DOHH2 (cell line): ENCODE data around the gene TRMT10C.

ENCODE experiments used
- H3F3A ChIP-seq: fragments of 200-600 bp; sonication (generic), shearing (Covaris generic); 2 replicates; pipeline ENCODE4 v1.6.0; 2016; ENCODE audit warnings: antibody characterized with exemption, mild to moderate bottlenecking; ENCODE audit not compliant: control insufficient read depth, insufficient read depth
- H3K27ac ChIP-seq: fragments of 200-600 bp; sonication (generic); 2 replicates; pipeline ENCODE4 v1.5.1; 2014; ENCODE audit warnings: low read depth, mild to moderate bottlenecking, low read length, moderate library complexity
- H3K27me3 ChIP-seq: fragments of 200-600 bp; sonication (generic); 2 replicates; pipeline ENCODE4 v1.6.1; 2014; ENCODE audit warnings: mild to moderate bottlenecking, low read length, mixed read lengths; ENCODE audit not compliant: control insufficient read depth
- H3K36me3 ChIP-seq: fragments of 200-600 bp; sonication (generic); 2 replicates; pipeline ENCODE4 v1.6.1; 2014; ENCODE audit warnings: mild to moderate bottlenecking, low read length, moderate library complexity, mixed read lengths; ENCODE audit not compliant: control insufficient read depth
- H3K4me1 ChIP-seq: fragments of 200-600 bp; sonication (generic); 2 replicates; pipeline ENCODE4 v1.6.1; 2014; ENCODE audit warnings: mild to moderate bottlenecking, low read length, mixed read lengths; ENCODE audit not compliant: control insufficient read depth
- H3K4me2 ChIP-seq: fragments of 200-600 bp; sonication (generic); 2 replicates; pipeline ENCODE4 v1.6.0; 2014; ENCODE audit warnings: mild to moderate bottlenecking, low read length, moderate library complexity
- H3K4me3 ChIP-seq: fragments of 200-600 bp; sonication (generic); 2 replicates; pipeline ENCODE4 v1.5.1; 2014; ENCODE audit warnings: mild to moderate bottlenecking, low read length, mixed read lengths
- H3K79me2 ChIP-seq: fragments of 200-600 bp; sonication (generic); 2 replicates; pipeline ENCODE4 v1.6.1; 2014; ENCODE audit warnings: mild to moderate bottlenecking, low read length, mixed read lengths; ENCODE audit not compliant: control insufficient read depth
- H3K9me2 ChIP-seq: fragments of 200-600 bp; sonication (generic); replicated peaks from 2 replicates; pipeline ENCODE4 v1.6.1; 2014; ENCODE audit warnings: mild to moderate bottlenecking, low read length, mixed read lengths; ENCODE audit not compliant: control insufficient read depth
- H3K9me3 ChIP-seq: fragments of 200-600 bp; sonication (generic); 2 replicates; pipeline ENCODE4 v1.6.1; 2014; ENCODE audit warnings: antibody characterized with exemption, low read length, mixed read lengths; ENCODE audit not compliant: control insufficient read depth, insufficient read depth
- H4K20me1 ChIP-seq: fragments of 200-600 bp; sonication (generic); 2 replicates; pipeline ENCODE4 v1.6.0; 2014; ENCODE audit warnings: low read depth, mild to moderate bottlenecking, antibody characterized with exemption, low read length, moderate library complexity; ENCODE audit not compliant: control insufficient read depth, insufficient read depth
- EZH2phosphoT487 ChIP-seq: fragments of 200-600 bp; sonication (generic); IDR thresholded peaks from 2 replicates; pipeline ENCODE4 v1.6.1; 2017; ENCODE audit warnings: borderline replicate concordance, mild to moderate bottlenecking, antibody characterized with exemption, low read length, moderate library complexity, mixed read lengths
- TF ChIP-seq, protein P1 (sequence below): fragments of 200-600 bp; sonication (generic); IDR thresholded peaks from one replicate; pipeline ENCODE4 v1.5.1; 2014; ENCODE audit warnings: antibody characterized with exemption, mild to moderate bottlenecking, low read depth, low read length; ENCODE audit not compliant: poor library complexity, severe bottlenecking

The TRMT10C gene

DNA sequence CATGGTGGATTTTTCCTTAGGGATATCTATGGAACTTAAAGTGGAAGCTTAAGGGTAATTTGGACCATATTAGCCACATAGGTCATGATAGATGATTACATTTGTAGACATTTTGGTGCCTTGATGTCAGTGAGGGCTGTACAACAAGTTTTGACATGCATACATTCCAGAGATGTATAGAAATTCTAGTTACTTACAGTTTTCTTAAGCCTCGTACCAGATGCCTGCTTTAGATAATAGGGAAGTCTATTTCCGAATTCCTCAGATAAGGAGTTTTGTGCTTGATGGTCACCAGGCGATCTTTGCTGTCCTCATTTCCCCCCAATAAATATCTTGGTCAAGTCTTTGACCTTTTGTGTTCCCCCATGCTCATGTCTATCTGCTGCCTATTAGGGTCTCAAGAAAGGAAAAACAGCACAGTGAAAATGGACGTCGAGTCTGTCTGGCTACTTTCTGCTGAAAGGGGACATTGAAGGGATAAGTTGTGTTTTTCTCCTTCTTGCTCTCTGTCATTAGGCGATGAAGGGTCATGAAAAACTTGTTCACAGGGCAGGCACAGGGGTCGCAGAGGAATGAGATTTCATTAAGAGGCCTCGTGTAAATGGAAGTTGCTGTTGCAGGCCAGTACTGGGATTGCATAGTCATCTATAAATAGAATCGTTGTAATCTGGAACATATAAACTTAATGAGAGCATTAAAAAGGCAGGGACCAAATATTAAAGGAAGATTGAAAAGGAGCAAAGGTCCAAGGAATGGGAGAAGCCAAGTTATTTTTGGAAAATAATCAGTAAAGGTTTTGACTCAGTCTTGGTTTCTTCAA is 28.7 kb upstream of the TRMT10C start:
- no peaks in the 10 kb centered on the region for H3K9me2 ChIP-seq
- H3K4me3 ChIP-seq: no peak overlapping the region
- H3F3A ChIP-seq: no peaks in the 10 kb centered on the region
- TF ChIP-seq EZH2phosphoT487: no peak
- TF ChIP-seq, protein P1, sequence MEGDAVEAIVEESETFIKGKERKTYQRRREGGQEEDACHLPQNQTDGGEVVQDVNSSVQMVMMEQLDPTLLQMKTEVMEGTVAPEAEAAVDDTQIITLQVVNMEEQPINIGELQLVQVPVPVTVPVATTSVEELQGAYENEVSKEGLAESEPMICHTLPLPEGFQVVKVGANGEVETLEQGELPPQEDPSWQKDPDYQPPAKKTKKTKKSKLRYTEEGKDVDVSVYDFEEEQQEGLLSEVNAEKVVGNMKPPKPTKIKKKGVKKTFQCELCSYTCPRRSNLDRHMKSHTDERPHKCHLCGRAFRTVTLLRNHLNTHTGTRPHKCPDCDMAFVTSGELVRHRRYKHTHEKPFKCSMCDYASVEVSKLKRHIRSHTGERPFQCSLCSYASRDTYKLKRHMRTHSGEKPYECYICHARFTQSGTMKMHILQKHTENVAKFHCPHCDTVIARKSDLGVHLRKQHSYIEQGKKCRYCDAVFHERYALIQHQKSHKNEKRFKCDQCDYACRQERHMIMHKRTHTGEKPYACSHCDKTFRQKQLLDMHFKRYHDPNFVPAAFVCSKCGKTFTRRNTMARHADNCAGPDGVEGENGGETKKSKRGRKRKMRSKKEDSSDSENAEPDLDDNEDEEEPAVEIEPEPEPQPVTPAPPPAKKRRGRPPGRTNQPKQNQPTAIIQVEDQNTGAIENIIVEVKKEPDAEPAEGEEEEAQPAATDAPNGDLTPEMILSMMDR: no peak
- H4K20me1 ChIP-seq: no peaks in the 10 kb centered on the region
- peaks cover 9% of the 10 kb centered on the region; the same call in 1 of the 2 replicates for H3K9me3 ChIP-seq
- H3K4me1 ChIP-seq: 0 out of 2 replicates have a peak, but pooled peaks cover 3% of the 10 kb centered on the region
- H3K79me2 ChIP-seq: no peaks in the 10 kb centered on the region
- no peak overlapping the region for H3K27ac ChIP-seq
- no peaks in the 10 kb centered on the region for H3K27me3 ChIP-seq
- no peak overlapping the region for H3K4me2 ChIP-seq
- no peaks in the 10 kb centered on the region for H3K36me3 ChIP-seq

DNA sequence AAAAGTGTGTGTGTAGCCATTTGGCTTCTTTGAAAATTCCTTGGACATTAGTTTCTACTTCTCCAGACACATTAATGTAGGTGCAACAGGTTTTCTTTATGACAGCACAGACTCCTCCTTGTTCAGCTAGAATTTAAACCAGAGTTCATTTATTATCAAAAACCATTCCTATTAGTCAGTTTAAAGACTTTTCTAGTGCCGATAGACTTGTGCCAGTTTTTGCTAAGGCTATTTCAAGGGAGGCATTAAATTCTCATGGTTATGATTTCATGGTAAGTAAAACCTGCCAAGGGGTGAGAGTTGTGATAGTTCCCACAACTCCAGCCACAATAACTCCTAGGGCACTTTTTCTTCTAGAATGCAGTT is 28.1 kb upstream of the TRMT10C start:
- Histone ChIP-seq H3K4me2 (no peak overlapping the region), H3K9me3 (peaks cover 9% of the 10 kb centered on the region; the same call in 1 of the 2 replicates), H3K79me2 (no peaks in the 10 kb centered on the region), H3K4me3 (no peak overlapping the region), H3F3A (no peaks in the 10 kb centered on the region), H3K9me2 (no peaks in the 10 kb centered on the region), H3K27ac (no peak overlapping the region), H4K20me1 (no peaks in the 10 kb centered on the region), H3K36me3 (no peaks in the 10 kb centered on the region), H3K27me3 (no peaks in the 10 kb centered on the region), H3K4me1 (0 out of 2 replicates have a peak, but pooled peaks cover 3% of the 10 kb centered on the region)
- TF ChIP-seq EZH2phosphoT487: no peak
- TF ChIP-seq, protein P1: no peak

DNA sequence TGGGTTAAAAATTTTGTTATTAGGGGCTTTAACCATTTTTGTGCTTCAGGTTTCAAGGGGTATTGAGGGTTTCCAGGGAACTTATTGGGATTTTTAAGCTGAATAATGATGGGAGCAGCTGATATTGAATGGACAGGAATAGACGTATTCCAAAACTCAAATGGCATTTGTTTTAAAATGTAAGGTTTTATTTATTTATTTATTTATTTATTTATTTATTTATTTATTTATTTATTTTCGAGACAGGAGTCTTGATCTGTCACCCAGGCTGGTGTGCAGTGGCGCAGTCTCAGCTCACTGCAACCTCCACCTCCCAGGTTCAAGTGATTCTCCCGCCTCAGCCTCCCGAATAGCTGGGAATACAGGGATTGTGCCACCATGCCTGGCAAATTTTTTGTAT is 26.4 kb upstream of the TRMT10C start:
- TF ChIP-seq, protein P1: no peak
- no peak for TF ChIP-seq EZH2phosphoT487
- Histone ChIP-seq H3K4me3 (no peak overlapping the region), H3K4me2 (no peak overlapping the region), H3K4me1 (no peaks in the 10 kb centered on the region), H4K20me1 (no peaks in the 10 kb centered on the region), H3K9me3 (peaks cover 4% of the 10 kb centered on the region; the same call in 1 of the 2 replicates), H3K36me3 (no peaks in the 10 kb centered on the region), H3F3A (no peaks in the 10 kb centered on the region), H3K9me2 (no peaks in the 10 kb centered on the region), H3K27me3 (no peaks in the 10 kb centered on the region), H3K27ac (no peak overlapping the region), H3K79me2 (no peaks in the 10 kb centered on the region)
